Activated CD4-positive, alpha-beta memory T cell treated with anti-CD3 and anti-CD28 coated beads, Interleukin-2, amount 10 ng/mL, durations not matched to agents 7 days and 5 days (primary cell): ENCODE results near the gene CIART. TPM values are rescaled to one million over a fixed set of nuclear protein-coding genes. Genes with fewer than 3 reads are reported as not detected.

ENCODE experiments used
- CTCF ChIA-PET: fragments of 350-600 bp; sonication (Branson Sonifier 250); formaldehyde crosslinking; loops from one replicate; lab custom pipeline; 2021; ENCODE audit warnings: antibody characterized with exemption, inconsistent platforms; lab: Charles Lee
- POLR2A ChIA-PET: fragments of 350-600 bp; sonication (Branson Sonifier 250); formaldehyde crosslinking; loops from one replicate; lab custom pipeline; 2021; ENCODE audit warnings: antibody characterized with exemption; lab: Charles Lee
- DNase-seq: peaks from one replicate; pipeline ENCODE4 v3.0.0-alpha.2; 2020
- H3K27ac Mint-ChIP-seq: one replicate; pipeline ENCODE4 v1.8.0; 2021; ENCODE audit warnings: mild to moderate bottlenecking, mixed read lengths
- H3K27me3 Mint-ChIP-seq: one replicate; pipeline ENCODE4 v1.8.0; 2021; ENCODE audit warnings: mixed read lengths
- H3K36me3 Mint-ChIP-seq: one replicate; pipeline ENCODE4 v1.8.0; 2021; ENCODE audit warnings: low read depth, mixed read lengths
- H3K4me1 Mint-ChIP-seq: one replicate; pipeline ENCODE4 v1.8.0; 2021; ENCODE audit warnings: mixed read lengths
- H3K4me3 Mint-ChIP-seq: one replicate; pipeline ENCODE4 v1.8.0; 2021; ENCODE audit warnings: mild to moderate bottlenecking, mixed read lengths
- H3K9me3 Mint-ChIP-seq: one replicate; pipeline ENCODE4 v1.8.0; 2021; ENCODE audit warnings: mixed read lengths
- total RNA-seq, 2 experiments: library from RNA; stranded (reverse); gene quantifications; one replicate each; pipeline ENCODE4 v1.2.3, GENCODE V29; 2021

Gene CIART
- total RNA-seq, 2 experiments from 2014 or later, result 1.5 to 1.7 TPM

DNA sequence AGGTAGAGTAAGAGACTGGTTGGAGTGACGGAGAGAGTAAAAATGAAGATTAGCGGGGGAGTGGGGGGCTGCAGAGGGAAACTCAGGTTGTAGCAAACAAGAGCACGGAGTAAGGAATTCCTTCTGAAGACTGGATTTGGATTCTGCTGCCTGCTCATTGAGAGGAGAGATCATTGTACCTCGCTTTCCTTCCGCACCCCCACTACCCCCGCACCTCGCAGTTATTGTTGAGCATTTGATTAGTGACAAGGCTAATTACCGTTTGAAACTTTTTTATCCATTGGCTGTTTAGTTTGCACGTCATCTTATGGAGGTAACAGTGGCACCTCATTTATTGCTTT lies 39.4 kb downstream of the CIART start:
- H3K4me1 Mint-ChIP-seq, result peaks cover 27% of the 10 kb centered on the region

GRCh38 chr1:150322310-150322709 lies 40.0 kb downstream of the CIART start:
- H3K9me3 Mint-ChIP-seq, result no peaks in the 10 kb centered on the region
- peaks cover 37% of the 10 kb centered on the region for H3K36me3 Mint-ChIP-seq
- H3K4me1 Mint-ChIP-seq, result peaks cover 27% of the 10 kb centered on the region
- peak overlapping the region; percentile 96 for H3K27ac Mint-ChIP-seq
- DNase-seq, result no peak
- POLR2A ChIA-PET, result interaction anchor here (1.0 to 2.7 kb wide), 8 partner anchors 9 to 91 kb away, joined by 3 to 13 read pairs (median 4); partner anchors contain the start of genes APH1A and RPRD2
- CTCF ChIA-PET, result interaction anchor here (0.7 to 1.5 kb wide), 5 partner anchors 9 to 101 kb away, joined by 3 to 5 read pairs (median 3); no protein-coding TSS in a partner anchor
- H3K27me3 Mint-ChIP-seq, result no peaks in the 10 kb centered on the region
- peak overlapping the region; percentile 98 for H3K4me3 Mint-ChIP-seq

More for the DNA sequence above, 39.4 kb downstream of the CIART start:
- Mint-ChIP-seq H3K4me3 (peak overlapping the region; percentile 98), H3K27ac (peak overlapping the region; percentile 96), H3K27me3 (no peaks in the 10 kb centered on the region), H3K9me3 (no peaks in the 10 kb centered on the region), H3K36me3 (peaks cover 34% of the 10 kb centered on the region)
- POLR2A ChIA-PET, result interaction anchor here (1.0 to 2.7 kb wide), 8 partner anchors 10 to 91 kb away, joined by 3 to 13 read pairs (median 4); partner anchors contain the start of genes APH1A and RPRD2
- DNase-seq, result no peak
- CTCF ChIA-PET, result interaction anchor here (1.5 kb wide), 1 partner anchor 66 kb away, joined by 5 read pairs; no protein-coding TSS in a partner anchor

DNA sequence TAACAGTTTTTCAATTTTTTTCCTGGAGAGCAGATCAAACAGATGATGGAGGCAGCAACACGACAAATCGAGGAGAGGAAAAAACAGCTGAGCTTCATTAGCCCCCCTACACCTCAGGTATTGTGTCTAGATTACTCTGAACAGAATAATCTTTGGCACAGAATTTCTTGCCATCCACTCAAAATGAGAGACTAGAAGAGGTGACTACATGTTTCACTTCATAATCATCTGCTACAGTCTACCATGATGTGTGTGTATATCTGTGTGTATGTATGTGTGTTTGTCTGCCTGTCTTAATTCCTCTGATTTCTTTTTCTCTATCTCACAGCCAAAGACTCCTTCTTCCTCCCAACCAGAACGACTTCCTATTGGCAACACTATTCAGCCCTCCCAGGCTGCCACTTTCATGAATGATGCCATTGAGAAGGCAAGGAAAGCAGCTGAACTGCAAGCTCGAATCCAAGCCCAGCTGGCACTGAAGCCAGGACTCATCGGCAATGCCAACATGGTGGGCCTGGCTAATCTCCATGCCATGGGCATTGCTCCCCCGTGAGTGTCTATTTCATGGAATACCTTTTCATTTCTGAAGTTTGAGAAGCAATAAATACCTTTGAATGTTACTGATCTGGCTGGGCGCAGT lies 50.4 kb downstream of the CIART start:
- Mint-ChIP-seq H3K27me3 (no peaks in the 10 kb centered on the region), H3K27ac (no peak overlapping the region), H3K9me3 (no peaks in the 10 kb centered on the region), H3K4me3 (no peak overlapping the region), H3K36me3 (peaks cover 68% of the 10 kb centered on the region), H3K4me1 (no peaks in the 10 kb centered on the region)
- ChIA-PET CTCF (no interaction called here), POLR2A (no interaction called here)
- no peak for DNase-seq

Other genes starting within 250 kb of the CIART start
- 10 to 100 TPM; 35.4 to 39.0 TPM for gene VPS45, start 214.8 kb upstream of the CIART start, total RNA-seq
- gene PLEKHO1, start 132.6 kb upstream of the CIART start, total RNA-seq, result 10 to 100 TPM; 89.8 to 92.9 TPM
- gene ANP32E, start 46.4 kb upstream of the CIART start, total RNA-seq, result 100 to 1,000 TPM; 185 TPM
- not detected for gene CA14, start 24.8 kb upstream of the CIART start, total RNA-seq
- gene APH1A, start 13.5 kb upstream of the CIART start, total RNA-seq, result 100 to 1,000 TPM; 142 to 144 TPM
- gene C1orf54, start 9.8 kb upstream of the CIART start, total RNA-seq, result 1 to 10 TPM; 4.1 TPM
- gene MRPS21, start 11.3 kb downstream of the CIART start, total RNA-seq, result 10 to 100 TPM; 67.2 to 68.2 TPM
- gene PRPF3, start 39.0 kb downstream of the CIART start, total RNA-seq, result 10 to 100 TPM; 60.3 to 64.7 TPM
- 10 to 100 TPM; 33.6 to 35.0 TPM for gene RPRD2, start 81.6 kb downstream of the CIART start, total RNA-seq
- gene TARS2, start 204.9 kb downstream of the CIART start, total RNA-seq, result 10 to 100 TPM; 37.2 to 38.8 TPM
- 1 to 10 TPM; 2.4 to 3.8 TPM for gene ECM1, start 225.6 kb downstream of the CIART start, total RNA-seq
- not detected for gene FALEC, start 233.2 kb downstream of the CIART start, total RNA-seq